ENCODE data around the gene TRIM29.
"Not testable (repeated sequence)": the region's sequence is repeated elsewhere in the genome, so short reads cannot be mapped to it uniquely, and the experiment has no call there.

The TRIM29 gene

DNA sequence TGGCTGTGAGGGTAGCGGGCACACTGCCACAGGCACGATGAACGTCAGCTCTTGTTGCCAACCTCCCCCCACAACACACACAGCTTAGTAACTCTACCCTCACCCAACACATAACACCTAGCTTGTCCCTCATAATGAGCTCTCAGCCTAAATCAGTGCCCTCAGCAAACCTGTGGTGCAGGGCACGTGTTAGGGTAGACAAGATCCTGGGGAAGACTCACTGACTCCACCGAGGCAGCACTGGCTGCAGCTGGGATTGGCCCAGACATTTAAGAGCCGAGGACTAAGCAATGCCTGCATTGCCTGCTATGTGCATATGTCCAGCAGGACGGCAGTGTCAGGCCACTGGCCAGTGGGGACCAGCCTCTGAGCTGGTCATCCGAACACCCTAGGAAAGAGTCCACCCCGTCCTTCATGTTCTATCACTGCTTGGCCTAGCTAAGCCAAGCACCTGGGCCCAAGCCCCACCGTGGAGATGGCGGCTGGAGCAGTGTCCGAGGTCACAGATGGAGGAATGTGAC lies 32.9 kb upstream of the TRIM29 start:
- no peak for DNase-seq

DNA sequence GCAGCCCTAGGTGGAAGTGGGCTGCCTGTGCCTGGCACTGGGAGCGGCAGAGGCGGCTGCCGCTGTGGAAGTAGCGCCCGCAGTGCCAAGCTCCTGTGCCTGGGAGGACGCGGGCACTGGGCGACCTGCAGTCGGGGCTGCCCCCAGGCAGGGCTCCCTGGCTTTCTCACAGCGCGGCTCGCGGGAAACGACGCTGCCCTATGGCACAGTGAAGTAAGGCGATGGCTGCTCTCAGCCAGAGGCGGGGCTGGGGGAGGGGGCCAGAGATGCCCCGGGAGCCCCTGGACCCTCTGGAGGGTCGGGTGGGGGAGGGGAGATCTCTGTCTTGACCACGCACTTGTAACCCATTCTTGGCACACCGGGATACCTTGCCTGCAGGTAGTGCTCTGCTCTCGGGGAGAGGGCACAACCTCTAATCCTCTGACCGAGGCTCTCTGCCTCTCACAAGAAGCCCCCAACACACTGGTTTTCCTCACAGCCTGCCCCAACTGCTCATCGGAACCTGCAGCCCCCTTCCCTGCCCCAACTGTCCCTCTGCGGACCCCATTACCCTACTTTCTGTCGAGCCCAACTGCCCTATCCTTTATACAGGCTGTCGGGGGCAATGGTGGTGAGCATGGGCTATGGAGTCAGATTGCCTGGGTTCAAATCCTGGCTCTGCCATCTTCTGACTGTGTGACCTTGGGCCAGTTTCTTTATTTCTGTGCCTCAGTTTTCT lies 32.2 kb upstream of the TRIM29 start:
- DNase-seq, result no peak

DNA sequence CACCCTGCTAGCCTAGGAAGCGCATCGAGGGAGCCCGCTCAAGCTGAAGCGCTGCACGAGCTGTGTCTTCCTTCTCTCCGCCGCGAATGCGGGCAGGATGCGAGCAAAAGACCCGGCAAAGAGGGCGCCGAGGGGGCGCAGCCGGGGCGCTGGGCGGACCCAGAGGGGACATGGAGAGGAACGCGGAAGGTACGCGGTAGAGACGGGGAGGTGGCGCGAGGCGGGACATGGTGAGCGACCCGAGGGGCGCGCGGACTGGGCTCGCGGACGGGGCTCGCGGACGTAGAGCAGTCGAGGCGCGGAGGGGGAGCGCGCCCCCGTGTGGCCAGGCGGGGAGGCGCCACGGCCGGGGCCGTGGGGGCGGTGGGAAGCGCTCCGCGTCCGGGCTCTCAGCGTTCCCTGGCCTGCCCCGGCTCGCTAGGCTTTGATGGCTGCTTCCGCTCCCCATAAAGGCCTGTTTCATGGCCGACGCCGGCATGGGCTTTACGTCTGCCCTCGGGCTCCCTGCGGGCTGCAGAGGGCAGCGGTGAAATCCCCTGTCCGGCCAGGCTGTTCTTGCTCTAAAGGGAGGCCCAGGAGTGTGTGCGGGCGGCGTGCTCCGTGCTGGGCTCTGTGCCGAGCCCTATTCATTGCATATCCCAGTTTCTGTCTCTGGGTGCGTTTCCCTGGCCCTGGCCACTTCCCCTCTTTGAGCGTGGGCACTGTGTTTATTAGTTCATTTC lies 31.2 kb upstream of the TRIM29 start:
- no peak for DNase-seq

DNA sequence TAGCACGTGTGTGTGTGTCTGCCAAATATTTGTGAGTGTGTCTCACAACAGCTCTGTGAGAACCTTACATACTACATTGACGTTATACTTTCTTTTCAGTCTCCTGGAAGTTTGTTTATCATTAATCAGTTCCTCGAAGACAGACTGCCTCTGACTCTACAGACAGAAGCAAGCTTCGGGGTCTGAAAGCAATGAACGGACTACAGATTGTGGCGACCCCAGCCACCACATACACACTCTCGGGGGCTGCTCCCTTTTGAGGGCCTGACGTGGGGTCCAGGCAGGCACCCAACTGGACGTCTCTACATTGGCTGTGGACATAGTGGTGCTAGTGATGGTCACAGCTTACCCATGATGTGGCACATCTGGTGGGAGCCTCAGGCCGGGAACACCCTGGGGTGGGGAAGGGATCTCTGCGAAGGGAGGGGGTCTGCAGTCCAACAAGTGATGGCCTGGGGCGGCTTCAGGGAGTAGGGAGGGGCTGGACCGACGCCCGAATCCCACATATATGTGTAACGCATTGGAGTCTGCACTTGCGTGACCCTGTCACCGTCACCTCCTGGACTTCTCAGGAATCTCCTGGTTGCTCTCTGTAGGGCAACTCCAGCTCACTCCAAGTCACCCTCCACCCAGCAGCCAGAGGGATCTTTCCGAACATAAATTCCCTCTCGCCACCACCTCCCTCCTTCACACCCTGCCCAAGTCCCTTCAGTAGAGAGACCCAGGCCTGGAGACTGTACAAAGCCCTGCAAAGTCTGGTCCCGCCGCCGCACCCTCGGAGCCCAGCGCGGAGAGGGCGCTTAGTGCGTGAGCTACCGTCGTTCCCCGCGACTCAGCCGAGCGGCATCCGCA lies 30.4 kb upstream of the TRIM29 start:
- no peak for DNase-seq

DNA sequence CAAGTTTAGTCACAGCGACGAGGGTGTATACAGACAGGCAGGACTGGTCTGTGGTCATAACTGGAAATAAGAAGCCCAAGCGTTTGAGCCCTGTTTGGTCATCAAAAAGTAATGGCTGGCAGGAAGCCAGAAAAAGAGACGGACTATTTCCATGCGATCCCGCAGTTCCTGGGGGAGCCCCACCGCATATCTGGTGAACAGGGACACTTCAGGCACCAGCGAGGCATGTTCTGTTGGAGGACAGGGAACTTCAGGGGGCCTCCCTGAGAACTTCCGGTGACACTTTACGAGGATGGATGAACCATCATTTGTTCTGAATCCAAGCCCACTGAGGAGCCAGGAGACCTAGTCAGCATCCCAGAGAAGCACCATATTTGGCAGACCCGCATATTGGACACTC lies 29.7 kb upstream of the TRIM29 start:
- DNase-seq, result no peak

DNA sequence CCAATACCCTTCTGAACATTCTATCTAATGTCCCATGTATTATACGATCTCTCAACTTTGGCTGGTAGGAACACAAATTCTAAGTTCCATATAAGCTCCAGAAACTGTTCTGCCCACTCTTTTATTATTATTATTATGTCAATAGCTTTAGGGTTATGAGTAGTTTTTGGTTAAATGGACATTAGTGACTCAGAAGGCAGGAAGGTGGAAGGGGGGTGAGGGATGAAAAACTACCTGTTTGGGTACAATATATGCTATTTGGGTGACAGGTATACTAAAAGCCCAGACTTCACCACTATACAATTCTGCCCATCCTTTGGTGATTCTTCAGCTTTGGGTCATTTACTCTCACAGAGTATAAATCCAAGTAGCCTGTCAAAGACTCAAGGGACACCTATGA lies 22.5 kb upstream of the TRIM29 start:
- no peak for DNase-seq

DNA sequence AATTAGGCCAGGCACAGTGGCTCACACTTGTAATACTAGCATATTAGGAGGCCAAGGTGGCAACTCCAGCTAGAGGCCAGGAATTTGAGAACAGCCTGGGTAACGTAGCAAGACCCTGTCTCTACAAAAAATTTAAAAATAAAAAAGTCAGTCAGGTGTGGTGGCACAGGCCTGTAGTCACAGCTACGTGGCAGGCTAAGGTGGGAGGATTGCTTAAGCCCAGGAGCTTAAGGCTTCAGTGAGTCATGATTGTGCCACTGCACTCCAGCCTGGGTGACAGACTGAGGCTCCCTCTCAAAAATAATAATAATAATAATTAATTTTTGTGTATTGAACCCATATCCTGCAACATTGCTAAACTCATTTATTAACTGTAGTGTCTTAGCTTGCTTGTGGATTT lies 15.3 kb upstream of the TRIM29 start:
- no peak for DNase-seq

DNA sequence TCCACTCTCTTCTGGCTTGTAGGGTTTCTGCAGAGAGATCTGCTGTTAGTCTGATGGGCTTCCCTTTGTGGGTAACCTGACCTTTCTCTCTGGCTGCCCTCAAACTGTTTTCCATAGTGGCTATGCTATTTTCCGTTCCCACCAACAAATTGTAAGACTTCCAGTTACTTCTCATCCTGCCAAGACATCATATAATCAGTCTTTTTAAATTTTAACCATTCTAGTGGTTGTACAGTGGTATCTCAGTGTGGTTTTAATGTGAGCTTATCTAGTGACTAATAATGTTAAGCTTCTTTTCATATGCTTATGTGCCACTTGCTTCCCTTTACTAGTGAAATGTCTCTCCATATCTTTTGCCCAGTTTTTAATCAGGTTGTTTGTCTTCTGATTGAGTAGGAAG lies 13.6 kb upstream of the TRIM29 start:
- no peak for DNase-seq

DNA sequence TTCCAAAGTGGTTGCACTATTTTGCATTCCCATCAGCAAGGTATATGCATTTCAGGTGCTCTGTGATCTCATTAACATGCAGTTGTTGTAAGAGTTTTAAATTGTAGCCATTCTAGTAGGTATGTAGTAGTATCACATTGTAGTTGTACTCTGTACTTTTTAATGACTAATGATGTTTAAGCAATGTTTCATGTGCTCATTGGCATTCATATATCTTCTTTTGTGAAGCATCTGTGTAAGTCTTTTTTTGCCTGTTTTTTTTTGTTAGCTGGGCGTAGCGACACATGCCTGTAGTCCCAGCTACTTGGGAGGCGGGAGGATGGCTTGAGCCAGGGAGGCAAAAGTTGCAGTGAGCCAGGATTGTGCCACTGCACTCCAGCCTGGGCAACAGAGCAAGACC lies 11.3 kb upstream of the TRIM29 start:
- no peak for DNase-seq

DNA sequence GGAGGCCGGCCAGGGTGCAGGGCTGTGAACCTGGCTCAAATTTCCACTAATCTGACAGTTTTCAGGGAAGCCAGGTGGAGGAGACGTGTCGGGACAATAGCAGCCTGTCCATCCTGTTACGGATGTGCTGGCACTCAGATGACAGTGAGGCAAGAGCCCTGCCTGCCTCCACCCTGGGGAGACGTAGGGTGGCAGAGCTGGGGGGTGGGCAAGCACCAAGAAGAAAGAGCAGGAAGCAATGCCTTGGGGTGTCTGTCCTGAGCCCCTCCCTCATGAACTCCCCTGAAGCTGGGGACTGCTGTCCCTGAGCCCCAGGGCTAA lies 10.0 kb upstream of the TRIM29 start:
- no peak for DNase-seq

DNA sequence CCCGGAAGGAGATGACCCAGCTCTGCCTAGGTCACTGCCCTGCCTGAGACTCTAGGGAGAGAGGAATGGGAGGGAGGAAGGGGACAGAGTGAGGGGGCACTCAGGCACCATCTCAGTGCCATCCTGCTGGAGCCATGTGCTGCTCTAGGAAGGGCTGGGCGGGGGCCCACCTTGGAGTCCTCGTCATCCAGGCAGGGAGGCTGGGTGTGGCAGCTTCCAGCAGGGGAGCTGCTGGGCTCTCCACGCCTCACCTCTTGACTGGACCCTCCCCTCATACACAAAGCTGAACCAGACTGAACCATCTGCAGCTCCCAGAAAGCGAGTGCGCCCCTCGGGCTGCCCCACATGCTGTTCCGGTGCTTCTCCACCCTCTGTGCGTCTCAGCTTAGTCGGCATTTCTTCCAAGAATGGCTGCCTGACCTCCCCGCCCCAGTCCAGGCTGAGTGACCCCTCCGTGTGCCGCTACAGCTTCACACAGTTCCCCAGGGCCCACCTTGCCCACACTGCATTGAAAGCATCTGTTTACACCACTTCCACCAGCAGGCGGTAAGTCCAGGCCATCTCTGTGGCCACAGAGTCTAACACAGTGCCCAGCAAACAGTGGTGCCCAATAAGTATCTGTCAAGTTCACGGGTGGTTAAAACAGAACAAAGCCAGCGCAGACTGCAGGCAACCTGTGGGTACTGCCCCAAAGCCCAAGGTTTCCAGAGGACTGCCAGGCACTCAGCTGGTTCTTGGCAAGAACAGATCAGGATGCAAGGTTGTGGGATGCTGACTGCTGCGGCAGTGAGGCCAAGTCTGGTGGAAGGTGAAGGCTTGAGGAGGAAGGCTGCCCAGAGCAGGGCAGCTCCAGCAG lies 9.4 kb upstream of the TRIM29 start:
- DNase-seq, result no peak

DNA sequence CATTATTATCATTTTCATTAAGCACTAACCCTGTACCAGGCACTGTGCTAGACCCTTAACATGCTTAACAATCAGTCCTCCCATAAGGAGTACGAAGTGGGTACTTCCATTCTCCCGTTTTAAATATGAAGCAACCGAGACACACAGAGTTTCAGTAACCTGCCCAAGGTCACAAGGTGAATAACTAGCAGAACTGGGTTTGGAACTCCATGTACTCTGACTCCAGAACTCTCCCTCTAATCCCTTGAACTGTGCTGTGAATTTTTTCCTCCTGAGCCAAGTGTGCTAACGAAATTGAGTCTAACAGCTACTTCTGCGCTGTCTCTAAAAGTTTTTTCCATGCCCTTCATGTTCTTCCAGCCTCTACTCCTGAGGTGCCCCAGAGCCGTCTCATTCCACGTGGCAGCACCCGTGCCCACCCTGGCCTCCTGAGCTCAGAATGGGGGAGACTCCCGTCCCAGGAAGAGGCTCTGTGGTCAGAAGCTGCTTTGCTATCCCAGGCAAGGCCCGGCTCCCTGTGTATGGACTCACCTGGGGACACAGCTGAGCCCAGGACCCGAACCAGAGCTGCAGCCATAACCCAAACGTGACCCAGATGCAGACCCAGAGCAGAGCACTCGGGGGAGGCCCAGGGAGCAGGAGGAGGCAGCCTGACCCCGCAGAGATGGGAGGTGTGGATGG lies 8.6 kb upstream of the TRIM29 start:
- no peak for DNase-seq

DNA sequence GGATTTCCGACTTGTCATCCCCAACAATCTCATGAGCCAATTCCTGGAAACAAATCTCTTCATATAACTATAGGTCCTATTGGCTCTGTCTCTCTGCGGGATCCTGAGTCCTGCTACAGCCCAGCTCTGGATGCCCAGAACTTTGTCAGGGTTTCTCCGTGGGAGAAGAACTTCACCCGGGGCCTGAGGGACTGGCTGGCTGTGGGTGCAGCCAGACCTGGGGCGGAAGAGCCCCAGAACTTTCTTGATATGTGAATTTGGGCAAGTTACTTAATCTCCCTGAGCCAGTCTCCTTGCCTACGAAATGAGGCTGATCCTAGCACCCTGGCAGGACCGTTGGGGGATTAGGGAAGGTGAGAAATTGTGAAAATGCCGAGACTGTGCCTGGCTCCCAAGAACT lies 6.6 kb upstream of the TRIM29 start:
- no peak for DNase-seq

DNA sequence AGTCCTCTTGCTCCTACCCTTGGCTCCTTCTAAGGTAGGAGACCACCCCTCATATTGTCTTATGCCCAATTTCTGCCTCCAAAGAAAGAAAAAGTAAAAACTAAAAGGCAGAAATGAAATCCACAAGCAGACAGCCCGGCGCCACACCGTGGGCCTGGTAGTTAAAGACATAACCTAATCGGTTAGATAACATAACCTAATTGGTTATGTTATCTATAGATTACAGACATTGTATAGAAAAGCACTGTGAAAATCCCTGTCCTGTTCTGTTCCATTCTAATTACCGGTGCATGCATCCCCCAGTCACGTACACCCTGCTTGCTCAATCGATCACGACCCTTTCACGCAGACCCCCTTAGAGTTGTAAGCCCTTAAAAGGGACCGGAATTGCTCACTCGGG lies 5.6 kb upstream of the TRIM29 start:
- not testable (repeated sequence) for DNase-seq

DNA sequence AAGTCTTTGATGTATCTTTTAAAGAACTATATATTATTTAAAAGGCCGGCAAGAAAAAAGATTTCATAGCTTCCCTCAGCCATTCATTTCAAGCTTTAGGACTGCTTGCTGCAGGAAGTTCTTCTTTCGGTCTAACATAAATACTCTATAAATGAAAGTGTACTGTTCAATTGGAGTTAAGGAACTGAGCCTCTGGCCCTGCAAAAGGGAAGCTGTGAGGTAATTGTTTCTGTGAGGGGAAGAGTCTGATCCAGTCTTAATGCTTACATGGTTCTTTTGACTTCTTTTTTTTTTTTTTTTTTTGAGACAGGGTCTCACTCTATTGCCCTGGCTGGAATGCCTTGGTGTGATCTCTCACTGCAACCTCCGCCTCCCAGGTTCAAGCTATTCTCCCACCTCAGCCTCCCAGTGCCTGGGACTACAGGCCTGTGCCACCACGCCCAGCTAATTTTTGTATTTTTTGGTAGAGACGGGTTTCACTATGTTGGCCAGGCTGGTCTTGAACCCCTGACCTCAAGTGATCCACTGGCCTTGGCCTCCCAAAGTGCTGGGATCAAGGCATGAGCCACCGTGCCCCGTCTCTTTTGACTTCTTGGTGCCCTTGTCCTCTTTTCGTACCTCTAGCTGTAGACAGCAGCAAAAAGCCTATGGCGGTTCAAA lies 4.7 kb upstream of the TRIM29 start:
- no peak for DNase-seq

DNA sequence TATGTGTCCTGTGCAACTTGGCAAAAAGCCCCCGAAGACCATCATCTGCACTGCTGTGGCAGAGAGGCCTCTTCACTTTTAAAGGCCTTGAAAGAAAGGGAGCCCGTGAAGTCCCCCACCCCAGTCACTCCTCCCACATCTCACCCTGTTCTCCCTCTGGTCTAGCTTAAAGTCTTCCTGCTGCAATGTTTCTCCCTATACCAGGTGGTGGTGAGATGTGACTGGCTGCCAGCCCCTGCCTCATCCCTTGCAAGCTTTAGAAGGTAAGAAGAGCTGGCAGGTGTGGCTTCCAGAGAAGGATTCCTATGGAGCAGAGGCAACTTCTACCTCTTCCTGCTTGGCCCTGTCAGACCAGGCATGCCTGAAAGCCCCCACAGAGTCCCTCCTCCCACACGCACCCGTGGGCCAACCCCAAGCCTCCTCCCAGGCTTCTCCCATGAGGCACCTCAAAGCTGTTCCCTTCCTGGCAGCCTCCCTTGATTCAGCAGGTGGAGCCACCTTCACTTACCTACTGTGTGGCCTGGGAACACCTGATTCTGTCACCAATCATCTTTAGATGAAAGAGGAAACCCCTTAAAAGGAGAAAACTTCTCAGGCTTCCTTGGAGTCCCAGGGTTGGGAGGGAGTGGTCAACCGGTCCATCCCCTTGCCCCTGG lies 4.0 kb upstream of the TRIM29 start:
- no peak for DNase-seq

DNA sequence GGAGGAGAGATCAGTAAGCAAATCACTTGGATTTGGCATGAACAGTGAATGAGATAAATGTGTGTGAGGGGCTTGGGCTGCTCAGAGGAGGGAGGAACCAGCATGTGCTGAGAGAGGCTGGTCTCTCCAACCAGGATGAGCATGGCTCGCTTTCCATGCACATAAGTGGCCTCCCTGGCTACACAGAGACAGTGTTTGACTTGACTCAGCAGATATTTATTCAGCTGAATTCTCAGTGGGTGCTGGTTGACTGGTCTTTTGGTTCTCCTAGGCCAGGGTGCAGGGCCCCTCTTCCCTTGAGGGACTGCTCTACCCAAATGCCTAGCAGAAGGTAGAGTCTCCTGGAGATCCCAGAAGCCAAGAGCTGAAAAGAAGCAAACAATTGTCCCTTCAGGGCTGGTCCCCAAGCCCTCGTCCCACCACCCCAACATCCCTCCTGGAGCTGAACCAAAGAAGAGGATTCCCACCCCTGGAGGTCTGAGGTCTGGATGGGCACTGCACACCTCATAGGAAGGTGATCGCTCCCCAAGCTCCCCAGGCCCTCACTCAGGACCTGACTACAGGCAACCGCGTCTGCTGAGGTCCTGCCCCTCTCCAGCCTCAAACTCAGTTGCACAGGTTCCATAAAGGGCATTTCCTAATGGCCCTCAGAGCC lies 3.3 kb upstream of the TRIM29 start:
- DNase-seq, result no peak

DNA sequence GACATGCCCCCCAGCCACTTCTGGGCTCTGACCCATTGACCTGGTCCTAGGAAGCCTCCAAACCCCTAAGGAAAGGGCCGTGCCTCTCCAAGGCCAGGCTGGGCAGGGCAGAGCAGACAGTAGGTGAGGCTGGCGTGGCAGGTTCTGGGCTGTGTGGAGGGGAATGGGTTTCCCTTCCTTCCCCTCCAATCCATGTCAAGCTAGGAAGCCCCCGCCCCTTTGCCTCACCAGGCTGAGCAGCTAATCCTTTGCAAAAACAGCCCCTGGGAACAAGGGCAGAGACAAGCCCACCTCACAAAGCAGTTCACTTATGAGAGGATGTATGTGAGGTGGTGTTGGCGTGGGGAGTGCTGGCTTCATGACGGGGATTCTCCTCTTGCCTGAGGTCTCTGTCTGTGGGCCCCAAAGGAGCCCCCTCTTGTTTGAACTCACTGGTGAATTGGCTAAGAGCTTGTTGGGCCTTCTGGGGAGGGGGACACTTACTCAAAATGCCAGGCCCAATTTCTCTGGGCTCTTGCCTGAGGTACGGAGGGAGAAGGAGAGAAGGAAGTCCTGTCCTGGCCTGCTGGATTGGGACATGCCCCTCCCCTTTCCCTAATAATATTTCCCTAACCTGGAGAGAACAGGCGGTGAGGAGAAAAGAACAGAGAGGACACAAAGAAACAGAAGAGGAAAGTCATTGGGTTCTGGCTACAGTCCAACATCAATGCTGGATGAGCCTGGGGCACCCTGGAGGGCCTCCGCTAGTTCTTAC lies 1.6 kb upstream of the TRIM29 start:
- DNase-seq, result no peak

DNA sequence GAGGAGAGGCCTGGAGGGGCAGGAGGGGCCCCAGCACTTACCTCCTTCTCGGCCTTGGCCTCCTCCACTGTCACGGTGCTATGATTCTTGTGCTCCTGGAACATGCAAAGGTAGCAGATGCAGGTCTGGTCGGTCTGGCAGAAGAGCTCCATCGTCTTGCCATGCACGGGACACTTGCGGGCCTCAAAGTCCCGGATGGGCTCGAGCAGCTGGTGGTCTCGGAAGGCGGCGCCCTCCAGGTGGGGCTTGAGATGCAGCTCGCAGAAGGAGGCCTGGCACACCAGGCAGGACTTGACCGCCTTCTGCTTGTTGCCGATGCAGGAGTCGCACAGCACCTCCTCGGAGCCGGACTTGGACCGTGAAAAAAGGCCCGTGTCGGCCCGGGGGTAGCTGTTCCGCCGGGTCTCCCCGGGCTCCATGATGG lies 714 bp downstream of the TRIM29 start:
- no peak for DNase-seq

DNA sequence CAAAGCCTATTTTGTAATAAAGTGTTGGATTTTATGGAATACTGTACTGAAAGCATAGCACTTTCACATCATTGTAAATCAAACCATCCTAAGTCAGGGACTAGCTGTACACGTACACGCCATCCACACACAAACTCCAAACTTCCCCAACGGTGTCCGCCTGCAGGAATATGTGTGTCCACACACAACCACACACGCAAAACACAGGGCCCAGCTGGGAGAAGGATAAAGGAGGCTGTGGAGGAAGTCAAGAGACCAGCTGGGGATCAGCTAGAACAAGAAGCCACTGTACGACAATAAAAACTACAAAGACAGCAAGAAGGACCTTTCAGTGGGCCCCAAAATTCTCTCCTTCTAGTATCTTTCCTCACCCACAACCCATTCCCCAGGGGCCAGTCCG lies 1.6 kb downstream of the TRIM29 start:
- no peak for DNase-seq

Measured in cerebellar nuclear complex (tissue), 1 donor.